Neuronal stem cell (in vitro differentiated cells): ENCODE data around the gene COX14.
"Not testable (repeated sequence)": the region's sequence is repeated elsewhere in the genome, so short reads cannot be mapped to it uniquely, and the experiment has no call there.

Source experiments
- DNase-seq: peaks from one replicate; pipeline ENCODE4 v3.0.0-alpha.2; 2013; ENCODE audit warnings: low spot score
- H2AFZ ChIP-seq: one replicate; pipeline ENCODE4 v1.6.1; 2013; ENCODE audit warnings: mild to moderate bottlenecking, low read length, inconsistent platforms
- H2AK5ac ChIP-seq: 2 replicates; pipeline ENCODE4 v1.6.1; 2013; ENCODE audit warnings: low read depth, mild to moderate bottlenecking, inconsistent platforms, low read length, moderate library complexity, mixed read lengths
- H2BK120ac ChIP-seq: 2 replicates; pipeline ENCODE4 v1.6.1; 2013; ENCODE audit warnings: low read depth, mild to moderate bottlenecking, inconsistent platforms, low read length, moderate library complexity, mixed read lengths
- H2BK12ac ChIP-seq: one replicate; pipeline ENCODE4 v1.6.1; 2013; ENCODE audit warnings: low read length, inconsistent platforms
- H2BK15ac ChIP-seq: 2 replicates; pipeline ENCODE4 v1.6.1; 2013; ENCODE audit warnings: mild to moderate bottlenecking, low read length, inconsistent platforms, mixed read lengths
- H2BK5ac ChIP-seq: one replicate; pipeline ENCODE4 v1.6.1; 2013; ENCODE audit warnings: inconsistent platforms, mild to moderate bottlenecking, low read length, moderate library complexity
- H3K14ac ChIP-seq: one replicate; pipeline ENCODE4 v1.6.1; 2013; ENCODE audit warnings: low read length, inconsistent platforms
- H3K18ac ChIP-seq: 2 replicates; pipeline ENCODE4 v1.6.1; 2013; ENCODE audit warnings: low read length, inconsistent platforms
- H3K23ac ChIP-seq: 2 replicates; pipeline ENCODE4 v1.6.1; 2013; ENCODE audit warnings: low read depth, mild to moderate bottlenecking, mixed read lengths, low read length, inconsistent platforms; ENCODE audit not compliant: poor library complexity
- H3K27ac ChIP-seq: replicated peaks from 3 replicates; pipeline ENCODE4 v1.5.1; 2013; ENCODE audit warnings: low read length, inconsistent platforms
- H3K27me3 ChIP-seq, 3 experiments: 2 replicates each; pipeline ENCODE4 v1.6.1; 2013; ENCODE audit warnings: low read length in 3 of 3, mild to moderate bottlenecking in 2 of 3, inconsistent platforms in 1 of 3, low read depth in 1 of 3, mixed read lengths in 1 of 3, moderate library complexity in 1 of 3; ENCODE audit not compliant: control insufficient read depth in 3 of 3, insufficient read depth in 3 of 3
- H3K36me3 ChIP-seq, 2 donors: replicated peaks in 1 of 2; 2 replicates each; pipeline ENCODE4 v1.6.1; 2013; ENCODE audit warnings: low read length in 2 of 2; ENCODE audit not compliant: control insufficient read depth in 2 of 2, insufficient read depth in 2 of 2
- H3K4ac ChIP-seq: 2 replicates; pipeline ENCODE4 v1.6.1; 2013; ENCODE audit warnings: inconsistent platforms, mild to moderate bottlenecking, low read length, moderate library complexity
- H3K4me1 ChIP-seq, 2 donors: 1 replicate in 1 of 2; 2 replicates in 1 of 2; pipeline ENCODE4 v1.6.1; 2013; ENCODE audit warnings: low read length in 2 of 2, low read depth in 1 of 2; ENCODE audit not compliant: control insufficient read depth in 2 of 2, insufficient read depth in 1 of 2
- H3K4me2 ChIP-seq: one replicate; pipeline ENCODE4 v1.6.1; 2013; ENCODE audit warnings: mild to moderate bottlenecking, low read length, inconsistent platforms; ENCODE audit not compliant: insufficient read depth, poor library complexity, severe bottlenecking
- H3K4me3 ChIP-seq, 2 donors: 2 replicates each; pipeline ENCODE4 v1.5.1; 2013; ENCODE audit warnings: low read length in 2 of 2, mild to moderate bottlenecking in 2 of 2, inconsistent platforms in 1 of 2, moderate library complexity in 1 of 2
- H3K79me1 ChIP-seq: one replicate; pipeline ENCODE4 v1.6.1; 2013; ENCODE audit warnings: low read depth, mild to moderate bottlenecking, inconsistent platforms, low read length, moderate library complexity
- H3K9ac ChIP-seq: one replicate; pipeline ENCODE4 v1.6.1; 2013; ENCODE audit warnings: mild to moderate bottlenecking, low read depth, low read length, inconsistent platforms; ENCODE audit not compliant: poor library complexity
- H3K9me3 ChIP-seq, 2 donors: replicated peaks in 1 of 2; 2 replicates each; pipeline versions ENCODE3 to v1.6.1; 2013; ENCODE audit warnings: low read length in 2 of 2, mild to moderate bottlenecking in 2 of 2, inconsistent platforms in 1 of 2, low read depth in 1 of 2, mixed read lengths in 1 of 2, moderate library complexity in 1 of 2; ENCODE audit not compliant: control insufficient read depth in 2 of 2, insufficient read depth in 1 of 2
- H4K8ac ChIP-seq: one replicate; pipeline ENCODE4 v1.6.1; 2013; ENCODE audit warnings: low read depth, mild to moderate bottlenecking, inconsistent platforms, low read length, moderate library complexity
- H4K91ac ChIP-seq: one replicate; pipeline ENCODE4 v1.6.1; 2013; ENCODE audit warnings: low read length, low read depth, mild to moderate bottlenecking, inconsistent platforms; ENCODE audit not compliant: poor library complexity
- WGBS, 2 donors: extraction: QIAGEN DNeasy Blood & Tissue Kit; methylation state at CpG; one replicate each; pipeline ENCODE4 v1.1.7; 2013; ENCODE audit warnings: missing lambda C conversion rate in 2 of 2, mixed read lengths in 1 of 2; ENCODE audit not compliant: insufficient read length in 2 of 2, insufficient replicate concordance in 1 of 2; ENCODE audit errors: extremely low coverage in 2 of 2; 5-methylcytosine and 5-hydroxymethylcytosine counted together

COX14 gene

GRCh38 chr12:50081096-50081808 is 30.8 kb upstream of the COX14 start:
- Histone ChIP-seq H3K23ac (peak overlapping the region; percentile 61), H3K4me1 (peaks cover 9 to 18% of the 10 kb centered on the region in 2 donors), H3K9me3 (no peaks in the 10 kb centered on the region), H3K18ac (peak overlapping the region; percentile 77), H4K91ac (no peak overlapping the region), H4K8ac (no peak overlapping the region), H3K27me3 (peaks cover 0 to 2% (median 0%) of the 10 kb centered on the region in 3 experiments), H3K36me3 (peaks cover 0 to 6% of the 10 kb centered on the region in 2 donors), H2AK5ac (peak overlapping the region; percentile 53), H3K14ac (peak overlapping the region; percentile 17), H3K27ac (no peak overlapping the region), H3K4ac (no peak overlapping the region), H2BK120ac (no peak overlapping the region), H2AFZ (no peak overlapping the region), H3K4me3 (no peak overlapping the region), H2BK12ac (no peak overlapping the region), H3K4me2 (peak overlapping the region; percentile 23), H3K9ac (peak overlapping the region; percentile 17), H3K79me1 (no peaks in the 10 kb centered on the region), H2BK5ac (no peak overlapping the region), H2BK15ac (no peak overlapping the region)
- WGBS, 2 donors = no CpG with 5 or more reads among the region's 46 CpGs
- no peak for DNase-seq

GRCh38 chr12:50082644-50083043 is 29.4 kb upstream of the COX14 start:
- Histone ChIP-seq H3K79me1 (no peaks in the 10 kb centered on the region), H3K4me2 (no peak overlapping the region), H4K8ac (no peak overlapping the region), H3K4ac (no peak overlapping the region), H4K91ac (no peak overlapping the region), H2AFZ (peak overlapping the region; percentile 77), H3K27ac (no peak overlapping the region), H3K18ac (no peak overlapping the region), H3K36me3 (peaks cover 13 to 20% of the 10 kb centered on the region in 2 donors), H3K9ac (no peak overlapping the region), H2AK5ac (peak overlapping the region; percentile 56), H3K4me1 (peaks cover 9 to 18% of the 10 kb centered on the region in 2 donors), H2BK12ac (no peak overlapping the region), H3K23ac (no peak overlapping the region), H3K27me3 (peaks cover 0 to 2% (median 0%) of the 10 kb centered on the region in 3 experiments), H2BK5ac (no peak overlapping the region), H3K9me3 (no peaks in the 10 kb centered on the region), H3K14ac (no peak overlapping the region), H2BK15ac (no peak overlapping the region), H2BK120ac (no peak overlapping the region), H3K4me3 (no peak overlapping the region)
- no peak for DNase-seq
- WGBS, 2 donors = no CpG with 5 or more reads among the region's 7 CpGs

- no peaks in the 10 kb centered on the region for H3K9me3 ChIP-seq
- H2AK5ac ChIP-seq = peak overlapping the region; percentile 56
- H2AFZ ChIP-seq = peak overlapping the region; percentile 77
- H3K9ac ChIP-seq = no peak overlapping the region
- H3K4ac ChIP-seq = no peak overlapping the region
- no peak for DNase-seq
- H2BK120ac ChIP-seq = no peak overlapping the region
- no peak overlapping the region for H3K14ac ChIP-seq
- no peak overlapping the region for H2BK5ac ChIP-seq
- no peak overlapping the region for H3K4me2 ChIP-seq
- H2BK15ac ChIP-seq = no peak overlapping the region
- peaks cover 9 to 18% of the 10 kb centered on the region in 2 donors for H3K4me1 ChIP-seq
- no peak overlapping the region for H3K27ac ChIP-seq
- H3K23ac ChIP-seq = no peak overlapping the region
- no CpG with 5 or more reads among the region's 1 CpG for WGBS, 2 donors
- no peak overlapping the region for H3K18ac ChIP-seq
- no peaks in the 10 kb centered on the region for H3K79me1 ChIP-seq
- peaks cover 18 to 26% of the 10 kb centered on the region in 2 donors for H3K36me3 ChIP-seq
- H4K91ac ChIP-seq = no peak overlapping the region
- H2BK12ac ChIP-seq = peak overlapping the region; percentile 32
- no peak overlapping the region for H3K4me3 ChIP-seq
- no peaks in the 10 kb centered on the region for H3K27me3 ChIP-seq
- H4K8ac ChIP-seq = no peak overlapping the region
These were observed 28.7 kb upstream of the COX14 start for GRCh38 chr12:50083301-50083700.

- H3K4me3 ChIP-seq = peak overlapping the region; percentile 60 to 78
- not testable (repeated sequence) for H2BK12ac ChIP-seq, H3K9ac ChIP-seq, H3K14ac ChIP-seq, H3K9me3 ChIP-seq, DNase-seq, H2BK120ac ChIP-seq, H2AK5ac ChIP-seq, H3K18ac ChIP-seq, H3K23ac ChIP-seq, H2BK5ac ChIP-seq, H4K91ac ChIP-seq, H3K4ac ChIP-seq, H3K79me1 ChIP-seq, H2BK15ac ChIP-seq, H3K27me3 ChIP-seq, H4K8ac ChIP-seq
- H3K4me2 ChIP-seq = peak overlapping the region; percentile 29
- WGBS, 2 donors = no CpG with 5 or more reads among the region's 7 CpGs
- H3K27ac ChIP-seq = peak overlapping the region; percentile 42
- peaks cover 25 to 37% of the 10 kb centered on the region in 2 donors for H3K36me3 ChIP-seq
- peaks cover 9 to 18% of the 10 kb centered on the region in 2 donors for H3K4me1 ChIP-seq
- H2AFZ ChIP-seq = peak overlapping the region; percentile 82
These were observed 27.6 kb upstream of the COX14 start for GRCh38 chr12:50084409-50084774.
